Uterus (tissue), 4 donors: Measurements from ENCODE around the gene FAM114A1. TPM values are rescaled to one million over a fixed set of nuclear protein-coding genes. Genes with fewer than 3 reads are reported as not detected.

Experiments used
- DNase-seq, 2 donors: peaks; one replicate each; pipeline ENCODE4 v3.0.0-alpha.2; 2019 to 2020
- H3K27ac ChIP-seq, 2 donors: fragments of 200-600 bp; sonication (generic); 1 replicate in 1 of 2; 2 replicates in 1 of 2; pipeline ENCODE4 v1.5.1; 2016 to 2018
- H3K27me3 ChIP-seq, 2 donors: fragments of 200-600 bp; sonication (generic); one replicate each; pipeline ENCODE4 v1.5.1; 2018 to 2019; ENCODE audit warnings: control low read depth in 1 of 2
- H3K36me3 ChIP-seq, 2 donors: fragments of 200-600 bp; sonication (generic); one replicate each; pipeline ENCODE4 v1.5.1; 2019; ENCODE audit warnings: control low read depth in 1 of 2
- H3K4me1 ChIP-seq, 2 donors: fragments of 200-600 bp; sonication (generic); one replicate each; pipeline ENCODE4 v1.5.1; 2018 to 2019; ENCODE audit warnings: control low read depth in 1 of 2
- H3K4me3 ChIP-seq, 2 donors: fragments of 200-600 bp; sonication (generic); 1 replicate in 1 of 2; 2 replicates in 1 of 2; pipeline ENCODE4 v1.5.1; 2018 to 2019; ENCODE audit warnings: mild to moderate bottlenecking in 1 of 2
- H3K9me3 ChIP-seq, 2 donors: fragments of 200-600 bp; sonication (generic); one replicate each; pipeline ENCODE4 v1.5.1; 2019; ENCODE audit warnings: control low read depth in 1 of 2
- POLR2A ChIP-seq, 2 donors: fragments of 450-650 bp; IDR thresholded peaks; one replicate each; pipeline ENCODE4 v1.6.1; 2016; ENCODE audit warnings: antibody characterized with exemption in 2 of 2, mild to moderate bottlenecking in 1 of 2, moderate library complexity in 1 of 2
- intact Hi-C: fragments of 100-400 bp; cut with DNase I; formaldehyde crosslinking; loops from one replicate; pipeline ENCODE4 v1.15.1; 2023; ENCODE audit warnings: low total_unique reads
- total RNA-seq, 4 donors: library from RNA; depleted of rRNA in 3 of 4; stranded (reverse); fragments of >200 nt in 3 of 4; gene quantifications; one replicate each; pipeline versions ENCODE4 v1.1.0 to v1.2.4, GENCODE V29; 2014 to 2023
- TF ChIP-seq, protein P1 (sequence below), 4 experiments: fragments of 200-600 bp in 2 of 4; fragments of 450-650 bp in 2 of 4; sonication (generic) in 2 of 4; IDR thresholded peaks; one replicate each; pipeline ENCODE4 v1.5.1; 2016 to 2019; ENCODE audit warnings: antibody characterized with exemption in 4 of 4, mild to moderate bottlenecking in 2 of 4, moderate library complexity in 1 of 4
- donor health status: DM: yes; HTN: yes; CAD: no.

Gene FAM114A1
- total RNA-seq, 4 donors from 2014 or later: 41.2 to 273 (median 52.7) TPM

DNA sequence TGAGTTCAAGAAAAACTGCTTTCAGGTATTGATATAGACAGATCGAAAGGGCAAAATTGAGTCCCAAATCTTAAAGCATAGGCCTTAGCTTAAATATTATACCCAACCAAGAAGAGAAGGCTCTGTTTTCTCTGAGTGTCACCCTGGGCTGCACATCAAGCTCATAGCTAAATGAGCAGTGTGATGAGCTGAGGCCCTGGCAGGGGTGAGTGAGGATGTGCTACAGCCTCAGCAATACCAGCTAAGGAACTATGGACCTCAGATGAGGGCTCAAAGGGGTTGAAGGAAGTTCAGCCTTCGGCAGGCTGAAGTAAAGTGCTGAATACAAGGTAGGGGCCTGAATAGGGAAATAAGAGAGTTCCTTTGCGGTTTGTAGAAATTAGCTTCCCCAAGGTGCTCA is 79.3 kb downstream of the FAM114A1 start:
- no peak for DNase-seq
- Histone ChIP-seq H3K27ac (no peak overlapping the region), H3K27me3 (no peaks in the 10 kb centered on the region), H3K4me1 (peaks cover 0 to 3% of the 10 kb centered on the region in 2 donors), H3K36me3 (no peaks in the 10 kb centered on the region), H3K9me3 (no peaks in the 10 kb centered on the region), H3K4me3 (no peak overlapping the region)
- TF ChIP-seq, protein P1, sequence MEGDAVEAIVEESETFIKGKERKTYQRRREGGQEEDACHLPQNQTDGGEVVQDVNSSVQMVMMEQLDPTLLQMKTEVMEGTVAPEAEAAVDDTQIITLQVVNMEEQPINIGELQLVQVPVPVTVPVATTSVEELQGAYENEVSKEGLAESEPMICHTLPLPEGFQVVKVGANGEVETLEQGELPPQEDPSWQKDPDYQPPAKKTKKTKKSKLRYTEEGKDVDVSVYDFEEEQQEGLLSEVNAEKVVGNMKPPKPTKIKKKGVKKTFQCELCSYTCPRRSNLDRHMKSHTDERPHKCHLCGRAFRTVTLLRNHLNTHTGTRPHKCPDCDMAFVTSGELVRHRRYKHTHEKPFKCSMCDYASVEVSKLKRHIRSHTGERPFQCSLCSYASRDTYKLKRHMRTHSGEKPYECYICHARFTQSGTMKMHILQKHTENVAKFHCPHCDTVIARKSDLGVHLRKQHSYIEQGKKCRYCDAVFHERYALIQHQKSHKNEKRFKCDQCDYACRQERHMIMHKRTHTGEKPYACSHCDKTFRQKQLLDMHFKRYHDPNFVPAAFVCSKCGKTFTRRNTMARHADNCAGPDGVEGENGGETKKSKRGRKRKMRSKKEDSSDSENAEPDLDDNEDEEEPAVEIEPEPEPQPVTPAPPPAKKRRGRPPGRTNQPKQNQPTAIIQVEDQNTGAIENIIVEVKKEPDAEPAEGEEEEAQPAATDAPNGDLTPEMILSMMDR (IDR thresholded peaks at IDR 0.05): no peak
- TF ChIP-seq POLR2A (IDR thresholded peaks at IDR 0.05): no peak
- intact Hi-C loops: no loop called here

DNA sequence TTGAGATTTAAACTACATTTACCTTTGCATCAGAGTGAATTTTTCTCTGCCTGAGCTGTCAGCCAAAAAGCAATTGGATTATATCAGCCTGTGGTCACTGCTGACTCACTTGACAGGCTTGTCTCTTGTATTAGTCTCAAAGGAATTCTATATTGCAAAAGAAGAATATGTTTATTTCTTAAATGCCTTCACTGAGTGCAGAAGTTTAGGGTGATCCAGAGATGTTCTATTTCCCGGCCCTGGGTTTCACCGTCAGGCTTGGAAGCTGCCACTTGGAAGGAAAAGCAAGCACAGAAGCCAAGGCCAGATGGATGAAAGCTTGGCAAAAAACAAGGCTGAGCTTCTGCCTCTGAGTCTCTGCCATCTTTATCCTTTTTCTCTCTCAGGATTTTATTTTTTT is 80.9 kb downstream of the FAM114A1 start:
- peak; percentile 34 to 64 for DNase-seq
- intact Hi-C loops: no loop called here
- Histone ChIP-seq H3K4me1 (peaks cover 0 to 3% of the 10 kb centered on the region in 2 donors), H3K36me3 (no peaks in the 10 kb centered on the region), H3K9me3 (no peaks in the 10 kb centered on the region), H3K27ac (no peak overlapping the region), H3K27me3 (no peaks in the 10 kb centered on the region), H3K4me3 (no peak overlapping the region)
- no peak for TF ChIP-seq POLR2A (IDR thresholded peaks at IDR 0.05)
- TF ChIP-seq, protein P1 (IDR thresholded peaks at IDR 0.05): no peak

DNA sequence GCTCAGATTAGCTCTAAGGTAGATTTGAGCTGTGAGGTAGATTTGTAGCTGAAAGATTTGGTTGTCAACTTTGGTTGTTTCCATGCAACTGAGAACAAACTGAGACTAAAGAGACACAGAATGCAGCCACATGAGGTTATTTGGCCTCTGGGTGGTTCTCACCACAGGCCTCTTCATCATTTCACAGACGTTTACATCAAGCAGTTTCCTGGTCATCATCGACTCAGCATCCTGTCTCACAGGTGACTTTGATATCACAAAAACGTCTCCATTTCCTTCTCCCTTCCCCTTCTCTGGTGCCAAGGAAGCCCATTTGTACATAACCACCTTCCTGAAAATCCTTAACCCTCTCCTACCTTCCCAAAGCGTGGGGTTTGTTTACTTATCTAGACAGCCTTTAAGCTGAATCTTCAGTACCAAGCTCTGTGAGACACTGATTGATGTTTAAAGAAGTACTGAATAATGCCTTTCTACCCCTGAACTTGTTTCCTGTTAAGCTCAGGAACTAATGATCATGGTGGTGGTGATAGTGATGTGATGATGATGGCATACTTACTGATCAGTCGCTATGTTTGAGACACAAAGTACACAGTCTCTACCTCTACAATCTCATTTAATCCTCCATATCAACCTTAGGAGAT is 81.9 kb downstream of the FAM114A1 start:
- H3K4me3 ChIP-seq: no peak overlapping the region
- peaks cover 0 to 3% of the 10 kb centered on the region in 2 donors for H3K4me1 ChIP-seq
- H3K27me3 ChIP-seq: no peaks in the 10 kb centered on the region
- no peak overlapping the region for H3K27ac ChIP-seq
- TF ChIP-seq, protein P1 (IDR thresholded peaks at IDR 0.05): no peak
- TF ChIP-seq POLR2A (IDR thresholded peaks at IDR 0.05): no peak
- H3K36me3 ChIP-seq: no peaks in the 10 kb centered on the region
- H3K9me3 ChIP-seq: no peaks in the 10 kb centered on the region
- no peak for DNase-seq
- intact Hi-C loops: no loop called here

DNA sequence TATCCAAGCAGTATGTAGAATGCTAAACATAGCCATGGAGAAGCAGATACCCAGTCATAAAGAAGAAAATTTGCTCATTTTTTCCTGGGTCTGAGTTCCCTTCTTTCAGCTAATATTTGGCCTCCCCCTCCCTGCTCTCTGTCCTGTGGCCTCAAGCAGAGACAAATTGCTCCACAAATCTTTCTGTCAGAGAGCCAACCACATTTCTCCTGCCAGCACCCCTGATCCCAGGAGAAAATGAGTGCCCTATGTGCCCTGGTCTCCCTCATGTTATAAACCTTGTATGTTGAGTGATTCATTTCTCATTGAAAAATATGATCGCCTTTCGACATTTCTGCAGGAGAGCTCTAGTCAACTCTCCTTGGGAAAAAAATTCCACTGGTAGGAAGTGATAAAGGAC is 82.6 kb downstream of the FAM114A1 start:
- Histone ChIP-seq H3K4me3 (no peak overlapping the region), H3K27me3 (no peaks in the 10 kb centered on the region), H3K36me3 (no peaks in the 10 kb centered on the region), H3K9me3 (no peaks in the 10 kb centered on the region), H3K27ac (no peak overlapping the region), H3K4me1 (peaks cover 0 to 3% of the 10 kb centered on the region in 2 donors)
- no peak for TF ChIP-seq POLR2A (IDR thresholded peaks at IDR 0.05)
- TF ChIP-seq, protein P1 (IDR thresholded peaks at IDR 0.05): no peak
- DNase-seq: no peak
- intact Hi-C loops: no loop called here

DNA sequence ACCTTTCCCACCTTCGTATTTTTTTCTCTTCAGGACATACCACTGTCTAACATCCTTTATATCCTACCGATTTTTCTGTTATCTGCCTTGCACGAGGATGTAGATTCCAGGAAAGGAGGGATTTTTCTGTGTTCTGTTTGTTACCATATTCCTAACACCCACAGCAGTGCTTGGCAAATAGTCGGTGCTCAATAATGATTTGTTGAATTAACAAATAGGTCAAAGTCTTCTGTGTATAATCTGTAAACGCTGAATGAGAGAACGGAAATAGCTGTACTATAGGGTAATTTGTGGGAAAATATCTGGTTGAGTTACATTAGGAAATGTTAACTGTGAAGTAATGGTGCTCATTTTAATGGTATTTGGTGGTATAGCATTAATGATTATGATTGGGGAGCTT is 83.1 kb downstream of the FAM114A1 start:
- Histone ChIP-seq H3K4me1 (peaks cover 0 to 3% of the 10 kb centered on the region in 2 donors), H3K9me3 (no peaks in the 10 kb centered on the region), H3K27me3 (peaks cover 0 to 1% of the 10 kb centered on the region in 2 donors), H3K36me3 (no peaks in the 10 kb centered on the region), H3K27ac (no peak overlapping the region), H3K4me3 (no peak overlapping the region)
- no peak for DNase-seq
- intact Hi-C loops: no loop called here
- TF ChIP-seq, protein P1 (IDR thresholded peaks at IDR 0.05): no peak
- no peak for TF ChIP-seq POLR2A (IDR thresholded peaks at IDR 0.05)
